HG02938 (cell line): ENCODE measurements around the gene BRSK1.

ENCODE experiments used
- ATAC-seq: cut with Tn5 transposase; IDR thresholded peaks from one replicate; pipeline ENCODE4 v1.9.1; 2021; ENCODE audit warnings: mild to moderate bottlenecking, moderate library complexity; ENCODE audit not compliant: unreplicated experiment

The BRSK1 gene

DNA sequence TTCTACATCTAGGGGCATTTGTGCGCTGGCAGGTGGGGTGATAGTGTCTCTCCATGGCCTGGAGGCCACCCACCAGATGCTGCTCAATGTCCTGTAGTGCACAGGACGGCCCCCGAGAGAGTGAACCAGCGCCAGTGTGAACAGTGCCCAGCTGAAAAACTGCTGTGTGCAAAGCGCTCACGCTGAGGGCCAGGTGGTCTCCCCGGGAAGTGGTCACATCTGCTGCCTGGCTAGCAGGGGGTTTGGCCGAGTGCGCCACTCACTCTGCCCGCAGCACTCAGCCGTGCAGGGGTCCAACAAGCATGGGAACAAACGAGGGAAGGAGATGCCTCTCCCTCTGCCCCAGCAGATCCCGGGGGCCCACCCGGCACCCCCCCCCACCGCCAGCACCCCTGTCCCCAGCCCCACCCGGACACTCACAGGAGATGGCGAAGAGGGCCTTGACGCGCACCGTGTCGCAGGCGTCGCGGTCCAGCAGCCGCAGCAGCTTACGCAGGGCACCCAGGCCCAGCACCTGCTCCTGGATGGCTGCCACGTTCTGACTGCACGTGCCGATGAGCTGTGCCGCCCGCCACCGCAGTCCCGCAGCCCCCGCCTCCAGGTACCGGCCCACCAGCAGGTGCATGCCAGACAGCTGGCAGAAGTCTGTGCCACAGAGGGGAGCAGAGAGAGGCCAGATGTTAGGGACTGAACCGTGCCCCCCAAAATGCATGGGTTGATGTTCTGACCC is 9.7 kb upstream of the BRSK1 start:
- ATAC-seq: no peak

GRCh38 chr19:55275851-55276719 is 7.7 kb upstream of the BRSK1 start:
- ATAC-seq: peak; percentile 57

DNA sequence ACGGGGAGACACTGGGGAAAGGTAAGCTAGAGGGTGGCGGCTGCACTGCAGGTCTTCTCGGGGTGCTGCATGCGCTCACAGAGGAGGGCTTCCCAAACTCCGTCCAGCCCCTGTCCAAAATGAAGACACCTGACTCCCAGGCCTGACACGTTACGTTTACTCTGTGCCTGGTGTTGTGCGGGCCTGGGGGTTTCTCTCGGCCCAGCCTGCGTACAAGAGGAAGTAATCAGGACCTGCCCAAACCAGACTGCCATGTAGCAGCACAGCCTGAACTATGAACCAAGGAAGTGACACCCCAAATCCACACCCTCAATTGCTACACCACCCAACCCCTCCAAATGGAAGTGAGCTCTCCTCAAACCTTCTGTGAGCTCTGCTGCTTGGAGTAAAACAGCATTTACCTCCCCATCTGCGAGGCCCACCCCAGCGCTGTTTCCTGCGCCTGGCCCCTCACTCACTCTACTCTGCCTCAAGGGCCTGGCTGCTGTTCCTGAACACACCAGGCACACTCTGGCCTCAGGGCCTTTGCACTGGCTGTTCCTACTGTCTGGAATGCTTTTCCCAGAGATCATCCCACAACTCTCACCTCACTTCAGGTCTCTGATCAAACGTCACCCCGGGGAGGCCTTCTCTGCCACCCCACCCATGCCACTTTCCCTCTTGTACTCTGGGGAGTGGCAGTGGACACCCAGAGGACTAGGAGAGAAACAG is 6.9 kb upstream of the BRSK1 start:
- ATAC-seq: no peak

- ATAC-seq: no peak
Measured at GRCh38 chr19:55277494-55277893, 6.3 kb upstream of the BRSK1 start.

GRCh38 chr19:55278391-55279135 is 5.2 kb upstream of the BRSK1 start:
- ATAC-seq: no peak

DNA sequence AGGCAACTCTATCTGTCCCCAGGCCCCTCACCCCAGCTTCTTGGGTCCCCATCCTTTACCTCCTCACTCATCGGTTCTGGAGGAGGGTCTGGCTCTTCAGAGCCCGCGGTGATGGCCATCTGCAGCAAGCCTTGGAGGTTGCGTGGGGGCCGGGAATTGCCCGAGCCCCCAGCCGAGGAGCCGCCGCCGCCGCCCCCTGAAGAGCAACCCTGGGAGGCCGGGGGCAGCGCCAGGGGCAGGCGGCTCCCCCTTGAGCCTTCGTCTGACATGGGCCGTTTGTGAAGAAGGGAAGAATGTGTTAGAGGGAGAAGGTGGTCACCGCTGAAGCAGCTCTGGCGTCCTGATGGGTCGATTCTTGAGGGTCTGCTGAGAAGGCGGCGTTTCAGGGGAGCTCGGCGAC is 4.5 kb upstream of the BRSK1 start:
- ATAC-seq: no peak

- peak; percentile 61 for ATAC-seq
Measured at GRCh38 chr19:55279770-55280643, 3.8 kb upstream of the BRSK1 start, which contains the start of gene HSPBP1. TSS of gene HSPBP1 (minus strand) at chr19:55280110. CDS start at chr19:55279608, 502 bp downstream.

GRCh38 chr19:55284405-55285058 is 735 bp downstream of the BRSK1 start:
- no peak for ATAC-seq

DNA sequence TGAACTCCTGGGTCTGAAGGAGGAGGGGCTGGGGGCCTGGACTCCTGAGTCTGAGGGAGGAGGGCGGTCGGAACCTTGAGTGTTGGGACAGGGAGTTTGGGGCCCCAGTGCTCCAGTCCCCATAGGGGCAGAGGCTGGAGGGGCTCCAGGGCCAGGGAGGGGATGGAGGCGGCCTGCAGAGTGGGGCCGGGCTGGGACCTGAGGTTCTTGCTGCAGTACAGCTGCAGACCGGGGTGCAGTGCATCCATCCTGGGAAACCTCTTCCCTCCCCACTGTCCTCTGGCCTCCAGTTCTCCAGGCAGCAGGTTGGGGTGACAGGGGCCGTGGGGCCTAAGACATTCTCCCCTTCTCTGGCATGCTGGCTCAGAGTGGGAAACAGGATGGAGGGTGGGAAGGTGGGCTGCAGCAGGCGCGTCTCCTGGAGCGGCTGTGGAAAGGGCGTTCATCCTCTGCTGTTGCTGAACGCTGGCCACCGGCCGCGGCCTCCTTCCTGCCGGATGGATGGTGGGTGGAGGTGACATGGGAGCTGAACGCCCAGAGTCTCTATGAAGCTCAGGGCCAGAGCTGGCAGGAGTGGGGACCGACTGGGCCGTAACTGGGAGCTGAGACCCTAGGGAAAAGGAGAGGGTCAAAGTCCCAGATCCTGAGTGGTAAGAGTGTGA is 1.6 kb downstream of the BRSK1 start:
- ATAC-seq: no peak

DNA sequence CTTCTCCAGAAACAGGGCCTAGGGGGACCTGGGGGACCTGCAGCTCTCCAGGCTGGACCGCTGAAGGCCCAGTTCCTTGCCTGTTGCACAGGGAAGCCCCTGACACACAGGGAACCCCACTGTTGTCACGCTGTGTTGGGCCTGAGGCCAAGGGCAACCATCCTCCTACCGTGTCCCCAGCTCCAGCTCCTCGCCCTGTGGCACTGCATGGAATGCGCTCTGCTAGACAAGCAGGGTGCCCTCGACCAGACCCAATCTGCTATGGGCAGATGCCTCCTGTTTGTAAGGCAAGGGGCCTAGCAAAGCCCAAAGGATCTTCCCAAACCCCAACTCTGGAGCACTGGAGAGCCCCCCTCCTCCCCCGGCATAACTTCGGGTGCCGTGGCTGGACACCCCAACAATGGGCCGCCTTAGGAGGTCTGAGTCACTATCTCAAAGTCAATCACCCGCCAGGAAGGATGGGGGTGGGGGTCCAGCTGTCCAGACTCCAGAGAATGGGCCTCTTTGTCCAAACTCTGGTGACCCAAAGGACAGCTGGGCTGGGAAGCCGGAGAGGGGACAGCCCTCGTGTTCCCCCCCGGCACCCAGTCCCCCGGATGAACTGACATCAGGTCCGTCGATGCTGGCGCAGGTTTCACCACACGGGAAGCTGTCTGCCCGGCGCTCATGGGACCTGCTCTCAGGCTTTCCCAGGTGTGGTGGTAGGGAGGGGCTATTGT is 3.7 kb downstream of the BRSK1 start:
- ATAC-seq: no peak

DNA sequence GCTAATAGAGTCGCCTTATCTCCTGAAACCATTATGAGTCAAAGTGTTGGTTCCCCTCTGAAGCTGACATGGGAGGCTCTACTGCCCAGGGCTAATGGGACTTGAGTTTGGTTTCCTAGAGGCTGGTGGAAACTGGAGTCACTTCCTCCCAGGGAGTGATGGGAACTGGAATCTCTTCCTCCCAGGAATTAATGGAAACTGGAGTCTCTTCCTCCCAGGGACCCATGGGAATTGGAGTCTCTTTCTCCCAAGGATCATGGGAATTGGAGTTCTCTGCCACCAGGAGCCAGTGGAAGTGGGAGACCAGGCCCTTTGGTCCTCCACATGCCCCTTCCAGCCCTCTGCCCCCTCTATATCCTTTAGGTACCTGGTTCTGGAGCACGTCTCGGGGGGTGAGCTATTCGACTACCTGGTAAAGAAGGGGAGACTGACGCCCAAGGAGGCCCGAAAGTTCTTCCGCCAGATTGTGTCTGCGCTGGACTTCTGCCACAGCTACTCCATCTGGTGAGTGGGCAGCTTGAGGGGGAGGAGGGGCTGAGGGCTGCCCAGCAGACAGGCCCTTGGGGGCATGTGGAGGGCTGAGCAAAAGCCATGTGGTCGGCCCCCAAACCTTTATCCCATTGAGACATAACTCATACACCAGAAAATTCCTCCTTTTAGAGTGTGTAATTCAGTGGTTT is 5.5 kb downstream of the BRSK1 start:
- ATAC-seq: no peak

DNA sequence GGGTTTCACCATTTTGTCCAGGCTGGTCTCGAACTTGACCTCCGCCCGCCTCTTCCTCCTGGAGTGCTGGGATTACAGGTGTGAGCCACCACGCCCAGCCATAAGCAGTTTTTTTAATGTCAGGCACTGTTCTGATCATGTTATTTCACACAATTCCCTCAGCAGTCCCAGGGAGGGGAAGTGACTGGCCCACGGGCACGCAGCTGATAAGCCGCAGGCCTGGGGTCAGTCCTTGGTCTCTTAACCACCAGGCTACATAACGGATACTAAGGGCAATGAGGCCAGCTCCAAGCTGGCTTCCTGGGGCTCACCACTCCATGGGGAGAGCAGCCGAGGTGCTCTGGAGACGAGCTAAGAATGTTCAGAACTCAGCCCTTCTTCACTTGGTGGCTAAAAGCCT is 13.5 kb downstream of the BRSK1 start:
- ATAC-seq: no peak

GRCh38 chr19:55299991-55300390 is 16.2 kb downstream of the BRSK1 start:
- no peak for ATAC-seq

DNA sequence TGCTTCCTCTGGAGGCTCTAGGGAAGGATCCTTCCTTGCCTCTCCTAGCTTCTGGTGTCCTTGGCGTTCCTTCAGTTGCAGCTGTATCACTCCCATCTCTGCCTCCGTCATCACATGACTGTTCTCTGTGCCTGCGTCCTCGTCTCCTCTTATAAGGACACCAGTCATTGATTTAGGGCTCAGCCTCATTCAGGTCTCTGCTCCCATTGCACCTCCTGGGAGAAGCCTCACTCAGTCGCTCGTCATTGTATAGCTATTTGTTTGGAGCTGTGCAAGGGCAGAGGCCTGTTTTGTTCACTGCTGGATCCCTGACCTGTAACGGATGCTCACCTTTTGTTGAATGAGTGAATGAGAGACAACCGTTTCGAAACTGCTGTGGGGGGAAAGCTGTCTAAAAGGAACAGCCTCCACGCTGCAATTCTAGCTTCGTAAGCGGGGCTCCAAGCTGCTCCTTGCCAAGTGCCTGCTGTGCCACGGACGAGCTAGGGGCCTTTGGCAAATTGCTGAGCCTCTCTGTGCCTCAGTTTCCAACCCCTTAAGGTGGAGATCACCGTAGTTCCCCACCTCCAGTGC is 17.2 kb downstream of the BRSK1 start:
- ATAC-seq: no peak

- peak; percentile 59 for ATAC-seq
Measured at GRCh38 chr19:55301459-55302317, 17.9 kb downstream of the BRSK1 start.

DNA sequence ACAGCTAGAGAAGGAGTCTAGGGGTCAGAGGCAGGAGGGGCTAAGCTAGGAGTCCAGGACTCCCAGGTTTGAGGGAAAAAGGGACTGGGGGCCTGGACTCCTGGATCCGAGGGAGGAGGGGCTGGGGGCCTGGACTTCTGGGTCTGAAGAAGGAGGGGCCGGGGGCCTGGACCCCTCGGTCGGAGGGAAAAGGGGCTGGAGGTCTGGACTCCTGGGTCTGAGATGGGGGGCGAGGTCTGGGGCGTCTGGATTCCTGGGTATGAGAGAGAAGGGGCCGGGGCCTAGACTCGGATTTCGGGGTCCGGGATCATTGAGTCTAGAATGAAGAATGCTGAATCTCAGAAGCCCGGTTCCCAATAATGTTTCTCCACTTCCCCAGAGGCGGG is 18.5 kb downstream of the BRSK1 start:
- no peak for ATAC-seq
